Stimulated activated CD8-positive, alpha-beta memory T cell treated with anti-CD3 and anti-CD28 coated beads, Interleukin-15, amount 100 ng/mL, for 1 hour (primary cell): ENCODE results near the gene ZFYVE28.

Experiments used
- DNase-seq: peaks from one replicate; pipeline ENCODE4 v3.0.0-alpha.2; 2020; ENCODE audit warnings: low read depth

ZFYVE28 gene

GRCh38 chr4:2367626-2368025 lies 50.8 kb downstream of the ZFYVE28 start:
- no peak for DNase-seq

- DNase-seq, result no peak
These were observed 51.9 kb downstream of the ZFYVE28 start for GRCh38 chr4:2366252-2367192.

- DNase-seq, result no peak
These were observed 52.6 kb downstream of the ZFYVE28 start for GRCh38 chr4:2365913-2366210.

GRCh38 chr4:2365054-2365912 lies 53.2 kb downstream of the ZFYVE28 start:
- no peak for DNase-seq

GRCh38 chr4:2364654-2365053 lies 53.8 kb downstream of the ZFYVE28 start:
- DNase-seq, result peak; percentile 17

GRCh38 chr4:2363951-2364653 lies 54.3 kb downstream of the ZFYVE28 start:
- no peak for DNase-seq

GRCh38 chr4:2363056-2363721 lies 55.3 kb downstream of the ZFYVE28 start:
- DNase-seq, result no peak

- no peak for DNase-seq
These were observed 56.0 kb downstream of the ZFYVE28 start for GRCh38 chr4:2362266-2363055.

GRCh38 chr4:2361366-2362265 lies 56.8 kb downstream of the ZFYVE28 start:
- DNase-seq, result no peak

- DNase-seq, result no peak
These were observed 58.1 kb downstream of the ZFYVE28 start for GRCh38 chr4:2360396-2360730.

GRCh38 chr4:2359591-2360395 lies 58.7 kb downstream of the ZFYVE28 start:
- no peak for DNase-seq

GRCh38 chr4:2357821-2358745 lies 60.4 kb downstream of the ZFYVE28 start:
- no peak for DNase-seq

- DNase-seq, result no peak
These were observed 62.0 kb downstream of the ZFYVE28 start for GRCh38 chr4:2356123-2357069.

- DNase-seq, result no peak
These were observed 63.7 kb downstream of the ZFYVE28 start for GRCh38 chr4:2354760-2355159.

- no peak for DNase-seq
These were observed 64.3 kb downstream of the ZFYVE28 start for GRCh38 chr4:2354118-2354517.

- no peak for DNase-seq
These were observed 65.0 kb downstream of the ZFYVE28 start for GRCh38 chr4:2353222-2354107.
